Nephron (organoid): ENCODE data around the gene PRDM12.

Source experiments
- H3K27ac Mint-ChIP-seq, 3 experiments: 2 replicates each; pipeline ENCODE4 v1.8.0; 2020; ENCODE audit warnings: mixed read lengths in 3 of 3, mild to moderate bottlenecking in 2 of 3, moderate library complexity in 1 of 3
- H3K27me3 Mint-ChIP-seq: 2 replicates; pipeline ENCODE4 v1.8.0; 2021; ENCODE audit warnings: low read depth, mild to moderate bottlenecking, moderate library complexity, mixed read lengths
- H3K36me3 Mint-ChIP-seq: 2 replicates; pipeline ENCODE4 v1.8.0; 2020; ENCODE audit warnings: low read depth, mixed read lengths
- H3K4me1 Mint-ChIP-seq: 2 replicates; pipeline ENCODE4 v1.8.0; 2020; ENCODE audit warnings: mixed read lengths
- H3K4me3 Mint-ChIP-seq, 3 experiments: 2 replicates each; pipeline ENCODE4 v1.8.0; 2020; ENCODE audit warnings: mild to moderate bottlenecking in 3 of 3, mixed read lengths in 3 of 3, moderate library complexity in 2 of 3
- H3K9me3 Mint-ChIP-seq: 2 replicates; pipeline ENCODE4 v1.8.0; 2020; ENCODE audit warnings: mixed read lengths
- TF ChIP-seq, protein P1 (sequence below), 3 experiments: fragments of 200-600 bp; sonication (generic); IDR thresholded peaks; one replicate each; pipeline ENCODE4 v1.5.0; 2021; ENCODE audit warnings: antibody characterized with exemption in 3 of 3; ENCODE audit not compliant: unreplicated experiment in 3 of 3

Gene PRDM12

GRCh38 chr9:130665029-130665430, 636 bp downstream of the PRDM12 start:
- H3K27me3 Mint-ChIP-seq: peaks cover 99% of the 10 kb centered on the region

GRCh38 chr9:130665431-130666392, 1.3 kb downstream of the PRDM12 start:
- peaks cover 99% of the 10 kb centered on the region for H3K27me3 Mint-ChIP-seq
- no peak overlapping the region for H3K27ac Mint-ChIP-seq
- no peaks in the 10 kb centered on the region for H3K36me3 Mint-ChIP-seq
- H3K4me3 Mint-ChIP-seq: peak overlapping the region; percentile 35 to 53 (median 47)
- H3K9me3 Mint-ChIP-seq: no peaks in the 10 kb centered on the region
- TF ChIP-seq, protein P1, sequence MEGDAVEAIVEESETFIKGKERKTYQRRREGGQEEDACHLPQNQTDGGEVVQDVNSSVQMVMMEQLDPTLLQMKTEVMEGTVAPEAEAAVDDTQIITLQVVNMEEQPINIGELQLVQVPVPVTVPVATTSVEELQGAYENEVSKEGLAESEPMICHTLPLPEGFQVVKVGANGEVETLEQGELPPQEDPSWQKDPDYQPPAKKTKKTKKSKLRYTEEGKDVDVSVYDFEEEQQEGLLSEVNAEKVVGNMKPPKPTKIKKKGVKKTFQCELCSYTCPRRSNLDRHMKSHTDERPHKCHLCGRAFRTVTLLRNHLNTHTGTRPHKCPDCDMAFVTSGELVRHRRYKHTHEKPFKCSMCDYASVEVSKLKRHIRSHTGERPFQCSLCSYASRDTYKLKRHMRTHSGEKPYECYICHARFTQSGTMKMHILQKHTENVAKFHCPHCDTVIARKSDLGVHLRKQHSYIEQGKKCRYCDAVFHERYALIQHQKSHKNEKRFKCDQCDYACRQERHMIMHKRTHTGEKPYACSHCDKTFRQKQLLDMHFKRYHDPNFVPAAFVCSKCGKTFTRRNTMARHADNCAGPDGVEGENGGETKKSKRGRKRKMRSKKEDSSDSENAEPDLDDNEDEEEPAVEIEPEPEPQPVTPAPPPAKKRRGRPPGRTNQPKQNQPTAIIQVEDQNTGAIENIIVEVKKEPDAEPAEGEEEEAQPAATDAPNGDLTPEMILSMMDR (IDR thresholded peaks at IDR 0.05; ENCODE audit: unreplicated experiment in 3 of 3): no peak
- H3K4me1 Mint-ChIP-seq: peaks cover 13% of the 10 kb centered on the region

More at GRCh38 chr9:130665029-130665430, 636 bp downstream of the PRDM12 start:
- TF ChIP-seq, protein P1 (IDR thresholded peaks at IDR 0.05; ENCODE audit: unreplicated experiment in 3 of 3): no peak
- no peak overlapping the region for H3K27ac Mint-ChIP-seq
- H3K9me3 Mint-ChIP-seq: no peaks in the 10 kb centered on the region
- peak overlapping the region; percentile 35 to 53 (median 47) for H3K4me3 Mint-ChIP-seq
- H3K4me1 Mint-ChIP-seq: peaks cover 13% of the 10 kb centered on the region
- H3K36me3 Mint-ChIP-seq: no peaks in the 10 kb centered on the region

GRCh38 chr9:130666393-130667119, 2.2 kb downstream of the PRDM12 start:
- TF ChIP-seq, protein P1 (IDR thresholded peaks at IDR 0.05; ENCODE audit: unreplicated experiment in 3 of 3): no peak
- H3K9me3 Mint-ChIP-seq: no peaks in the 10 kb centered on the region
- H3K27me3 Mint-ChIP-seq: peaks cover 99% of the 10 kb centered on the region
- H3K4me1 Mint-ChIP-seq: peaks cover 13% of the 10 kb centered on the region
- H3K4me3 Mint-ChIP-seq: no peak overlapping the region
- no peaks in the 10 kb centered on the region for H3K36me3 Mint-ChIP-seq
- H3K27ac Mint-ChIP-seq: no peak overlapping the region

- no peaks in the 10 kb centered on the region for H3K36me3 Mint-ChIP-seq
- no peak overlapping the region for H3K4me3 Mint-ChIP-seq
- H3K27ac Mint-ChIP-seq: no peak overlapping the region
Observed at GRCh38 chr9:130667120-130667435, 2.7 kb downstream of the PRDM12 start.

DNA sequence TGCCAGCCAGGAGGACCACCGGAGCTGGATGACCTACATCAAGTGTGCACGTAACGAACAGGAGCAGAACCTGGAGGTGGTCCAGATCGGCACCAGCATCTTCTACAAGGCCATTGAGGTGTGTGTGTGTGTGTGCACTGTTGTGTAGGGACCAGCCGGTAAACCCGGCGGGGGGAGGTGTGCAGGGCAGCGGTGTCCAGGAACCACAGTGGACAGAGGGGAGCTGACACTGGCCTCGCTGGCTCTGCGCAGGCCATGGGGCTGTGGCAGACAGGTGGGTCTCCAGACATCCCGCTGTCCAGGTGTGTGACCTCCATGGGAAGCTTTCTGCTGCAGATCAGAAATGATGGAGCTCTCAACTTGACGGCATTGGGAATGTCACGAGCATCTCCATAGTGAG, 3.8 kb downstream of the PRDM12 start:
- no peaks in the 10 kb centered on the region for H3K36me3 Mint-ChIP-seq
- TF ChIP-seq, protein P1 (IDR thresholded peaks at IDR 0.05; ENCODE audit: unreplicated experiment in 3 of 3): no peak
- H3K9me3 Mint-ChIP-seq: no peaks in the 10 kb centered on the region
- H3K4me1 Mint-ChIP-seq: peaks cover 10% of the 10 kb centered on the region
- no peak overlapping the region for H3K4me3 Mint-ChIP-seq
- no peak overlapping the region for H3K27ac Mint-ChIP-seq
- peaks cover 97% of the 10 kb centered on the region for H3K27me3 Mint-ChIP-seq

More at GRCh38 chr9:130667120-130667435, 2.7 kb downstream of the PRDM12 start:
- Mint-ChIP-seq H3K9me3 (no peaks in the 10 kb centered on the region), H3K4me1 (peaks cover 13% of the 10 kb centered on the region), H3K27me3 (peaks cover 97% of the 10 kb centered on the region)
- TF ChIP-seq, protein P1 (IDR thresholded peaks at IDR 0.05; ENCODE audit: unreplicated experiment in 3 of 3): no peak
